Right renal cortex interstitium (tissue), 3 donors: ENCODE results near the gene CPNE6. TPM values are rescaled to one million over a fixed set of nuclear protein-coding genes. Genes with fewer than 3 reads are reported as not detected.

Source experiments
- DNase-seq, 3 donors: peaks; one replicate each; pipeline ENCODE4 v3.0.0-alpha.2; 2013; ENCODE audit warnings: low read depth in 3 of 3, low spot score in 2 of 3
- polyA plus RNA-seq, 3 donors: library from polyadenylated mRNA; unstranded; fragments of 120-200 nt; gene quantifications; one replicate each; pipeline ENCODE4 v1.2.1, GENCODE V29; 2013; ENCODE audit not compliant: insufficient read length in 3 of 3

Gene CPNE6
- polyA plus RNA-seq, 3 donors, result not detected

DNA sequence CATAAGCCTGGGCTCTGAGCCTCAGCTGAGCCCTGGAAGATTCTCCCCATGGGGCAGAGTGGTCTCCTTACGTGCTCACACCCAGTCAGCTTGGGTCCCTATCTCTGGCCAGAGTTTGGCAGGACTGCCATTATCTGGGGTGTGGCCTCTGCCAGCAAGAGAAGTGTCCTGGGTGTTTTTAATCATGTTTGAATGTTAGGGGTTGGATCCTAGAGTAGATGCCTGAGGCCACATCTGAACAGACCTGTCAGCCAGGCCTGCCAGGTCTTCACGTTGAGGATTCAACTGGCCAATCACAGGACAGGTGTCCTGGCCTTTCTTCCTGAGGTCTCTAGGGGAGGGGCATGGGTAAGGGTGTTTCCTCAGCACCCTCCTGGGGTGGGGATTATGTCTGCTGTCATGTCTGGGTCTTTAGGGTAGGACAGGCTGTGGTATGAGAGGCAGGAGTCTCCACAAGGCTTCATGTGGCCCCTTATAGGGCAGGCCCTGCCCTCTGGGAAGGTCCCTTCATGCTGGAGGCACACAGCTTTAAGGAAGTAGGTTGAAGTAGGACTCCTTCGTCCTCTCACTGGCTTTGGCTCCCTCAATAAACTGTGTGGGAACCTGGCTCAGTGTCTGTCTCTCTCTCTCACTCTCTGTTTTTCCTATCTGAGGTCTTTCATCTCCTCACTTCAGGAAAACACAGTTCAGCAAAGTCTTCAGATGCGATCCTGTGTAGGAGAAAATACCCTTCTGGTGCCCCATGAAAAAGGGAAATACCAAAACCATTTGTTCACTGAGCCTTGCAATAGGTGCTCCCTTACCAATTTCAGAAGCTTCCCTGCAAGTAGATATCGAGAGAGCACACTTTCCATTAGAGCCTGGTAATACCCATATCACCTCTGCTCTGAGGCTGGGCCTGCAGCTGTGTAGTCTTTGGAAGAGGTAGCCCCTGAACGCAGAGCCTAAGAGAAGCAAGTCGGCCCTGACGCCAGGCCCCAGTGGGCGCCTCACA lies 52.4 kb downstream of the CPNE6 start:
- no peak for DNase-seq

DNA sequence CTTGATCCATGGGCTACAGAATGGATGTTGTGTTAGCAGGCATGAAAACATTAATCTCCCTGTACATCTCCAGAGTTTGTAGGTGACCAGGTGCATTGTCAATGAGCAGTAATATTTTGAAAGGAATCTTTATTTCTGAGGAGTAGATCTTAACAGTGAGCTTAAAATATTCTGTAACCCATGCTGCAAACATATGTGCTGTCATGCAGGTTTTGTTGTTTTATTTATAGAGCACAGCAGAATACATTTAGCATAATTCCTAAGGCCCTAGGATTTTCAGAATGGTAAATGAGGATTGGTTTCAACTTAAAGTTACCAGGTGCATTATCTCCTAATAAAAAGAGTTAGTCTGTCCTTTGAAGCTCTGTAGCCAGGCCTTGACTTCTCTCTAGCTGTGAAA lies 55.6 kb downstream of the CPNE6 start:
- no peak for DNase-seq

DNA sequence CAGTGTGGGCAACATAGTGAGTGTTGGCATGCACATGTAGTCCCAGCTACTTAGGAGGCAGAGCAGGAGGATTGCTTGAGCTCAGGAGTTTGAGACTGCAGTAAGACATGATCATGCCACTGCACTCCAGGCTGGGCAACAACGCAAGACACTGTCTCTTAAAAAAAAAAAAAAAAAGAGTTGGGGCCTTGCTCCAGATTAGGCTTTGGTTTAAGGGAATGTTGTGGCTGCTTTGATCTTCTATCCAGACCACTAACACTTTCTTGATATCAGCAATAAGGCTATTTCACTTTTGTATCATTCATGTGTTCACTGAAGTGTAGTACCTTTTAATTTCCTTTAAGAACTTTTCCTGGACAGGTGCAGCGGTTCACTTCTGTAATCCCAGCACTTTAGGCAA lies 56.3 kb downstream of the CPNE6 start:
- no peak for DNase-seq

Other genes with a start within 250 kb of the CPNE6 start
- gene DHRS4, start 117.8 kb upstream of the CPNE6 start, polyA plus RNA-seq, result 10 to 100 TPM; 46.7 to 55.5 (median 49.6) TPM
- 10 to 100 TPM; 30.8 to 43.1 (median 37.2) TPM for gene DHRS4L2, start 82.6 kb upstream of the CPNE6 start, polyA plus RNA-seq
- 1 to 10 TPM; 1.0 to 2.0 (median 1.4) TPM for gene CARMIL3, start 19.6 kb upstream of the CPNE6 start, polyA plus RNA-seq
- gene PCK2, start 22.7 kb downstream of the CPNE6 start, polyA plus RNA-seq, result 10 to 100 TPM; 25.5 to 32.6 (median 27.3) TPM
- gene DCAF11, start 43.2 kb downstream of the CPNE6 start, polyA plus RNA-seq, result 10 to 100 TPM; 75.4 to 83.3 (median 77.3) TPM
- gene NRL, start 43.4 kb downstream of the CPNE6 start, polyA plus RNA-seq, result 1 to 10 TPM; 1.8 to 3.7 (median 2.9) TPM
- under 1 TPM; 0.68 to 0.86 (median 0.79) TPM for gene FITM1, start 59.1 kb downstream of the CPNE6 start, polyA plus RNA-seq
- 100 to 1,000 TPM; 216 to 231 (median 224) TPM for gene PSME1, start 64.6 kb downstream of the CPNE6 start, polyA plus RNA-seq
- gene EMC9, start 70.0 kb downstream of the CPNE6 start, polyA plus RNA-seq, result 10 to 100 TPM; 11.9 to 20.1 (median 15.3) TPM
- 100 to 1,000 TPM; 165 to 179 (median 171) TPM for gene PSME2, start 75.0 kb downstream of the CPNE6 start, polyA plus RNA-seq
- 10 to 100 TPM; 41.5 to 46.9 (median 43.4) TPM for gene RNF31, start 75.9 kb downstream of the CPNE6 start, polyA plus RNA-seq
- gene IRF9, start 89.7 kb downstream of the CPNE6 start, polyA plus RNA-seq, result 10 to 100 TPM; 56.8 to 60.1 (median 57.5) TPM
- 10 to 100 TPM; 47.5 to 51.6 (median 50.0) TPM for gene REC8, start 100.5 kb downstream of the CPNE6 start, polyA plus RNA-seq
- 10 to 100 TPM; 31.4 to 35.6 (median 33.1) TPM for gene IPO4, start 117.3 kb downstream of the CPNE6 start, polyA plus RNA-seq
- 10 to 100 TPM; 36.9 to 40.9 (median 39.0) TPM for gene TM9SF1, start 123.9 kb downstream of the CPNE6 start, polyA plus RNA-seq
- 1 to 10 TPM; 3.2 to 4.1 (median 4.0) TPM for gene TSSK4, start 134.1 kb downstream of the CPNE6 start, polyA plus RNA-seq
- gene CHMP4A, start 141.9 kb downstream of the CPNE6 start, polyA plus RNA-seq, result 10 to 100 TPM; 50.7 to 61.2 (median 55.7) TPM
- gene MDP1, start 144.5 kb downstream of the CPNE6 start, polyA plus RNA-seq, result 10 to 100 TPM; 10.2 to 12.9 (median 12.5) TPM
- gene NEDD8, start 160.8 kb downstream of the CPNE6 start, polyA plus RNA-seq, result 100 to 1,000 TPM; 253 to 284 (median 266) TPM
- gene GMPR2, start 161.4 kb downstream of the CPNE6 start, polyA plus RNA-seq, result 100 to 1,000 TPM; 105 to 133 (median 125) TPM
- 10 to 100 TPM; 64.3 to 71.3 (median 67.3) TPM for gene TINF2, start 171.1 kb downstream of the CPNE6 start, polyA plus RNA-seq
- gene TGM1, start 191.6 kb downstream of the CPNE6 start, polyA plus RNA-seq, result 1 to 10 TPM; 1.2 to 1.9 (median 1.2) TPM
- 10 to 100 TPM; 18.2 to 19.0 (median 18.5) TPM for gene RABGGTA, start 200.0 kb downstream of the CPNE6 start, polyA plus RNA-seq
- 10 to 100 TPM; 38.6 to 45.5 (median 42.6) TPM for gene DHRS1, start 228.2 kb downstream of the CPNE6 start, polyA plus RNA-seq
- gene NOP9, start 228.3 kb downstream of the CPNE6 start, polyA plus RNA-seq, result 10 to 100 TPM; 26.2 to 26.6 (median 26.4) TPM
- 10 to 100 TPM; 28.5 to 29.4 (median 28.9) TPM for gene CIDEB, start 236.4 kb downstream of the CPNE6 start, polyA plus RNA-seq
- 1 to 10 TPM; 1.8 to 2.2 (median 1.9) TPM for gene LTB4R2, start 238.6 kb downstream of the CPNE6 start, polyA plus RNA-seq
- 1 to 10 TPM; 2.4 to 2.9 (median 2.9) TPM for gene LTB4R, start 239.9 kb downstream of the CPNE6 start, polyA plus RNA-seq